Measurements from ENCODE around the gene RBMS3.
"Not testable (repeated sequence)": the region's sequence is repeated elsewhere in the genome, so short reads cannot be mapped to it uniquely, and the experiment has no call there.

The RBMS3 gene

GRCh38 chr3:29313981-29314726, 33.3 kb downstream of the RBMS3 start:
- DNase-seq, result no peak

- no peak for DNase-seq
Measured at GRCh38 chr3:29314727-29315088, 33.8 kb downstream of the RBMS3 start.

GRCh38 chr3:29317659-29318173, 36.8 kb downstream of the RBMS3 start:
- DNase-seq, result no peak

DNA sequence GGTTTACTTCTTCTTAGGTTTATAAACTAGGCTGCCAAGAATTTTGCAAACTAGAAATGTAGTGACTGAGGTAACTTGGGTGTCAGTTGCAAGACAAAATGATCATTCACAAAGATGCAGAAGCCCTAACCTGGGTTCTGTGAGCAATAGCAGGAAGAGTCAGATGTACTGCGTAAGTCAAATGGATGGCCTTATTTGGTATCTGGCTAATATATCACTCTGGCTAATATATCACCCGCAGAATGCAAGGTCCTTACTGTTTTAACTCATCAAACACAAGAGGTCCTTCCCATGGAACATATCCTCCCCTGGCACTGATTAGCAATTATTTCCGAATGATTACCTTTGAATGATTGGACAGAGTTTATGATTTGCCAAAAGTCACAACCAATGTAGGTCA, 37.4 kb downstream of the RBMS3 start:
- DNase-seq, result no peak

GRCh38 chr3:29319262-29319661, 38.4 kb downstream of the RBMS3 start:
- DNase-seq, result no peak

DNA sequence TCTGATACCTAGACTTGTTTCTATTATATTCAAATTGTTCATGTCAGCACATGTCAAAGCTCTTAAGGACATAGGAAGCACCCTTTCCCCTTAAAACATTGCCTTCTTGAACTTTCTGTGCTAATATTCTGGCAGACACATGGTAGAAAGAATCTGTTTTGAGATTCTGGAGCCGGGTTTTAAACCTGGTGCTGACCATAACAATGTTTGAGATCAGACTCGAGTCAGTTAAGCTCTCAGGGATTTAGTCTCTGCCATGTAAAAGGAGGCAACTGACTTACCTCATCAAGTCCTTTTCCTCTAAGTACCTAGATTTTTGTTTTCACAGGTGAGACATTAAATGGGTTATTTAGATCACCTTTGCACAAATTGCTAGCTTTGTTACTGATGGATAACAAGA, 38.9 kb downstream of the RBMS3 start:
- DNase-seq, result no peak

- DNase-seq, result no peak
Measured at GRCh38 chr3:29322586-29322985, 41.7 kb downstream of the RBMS3 start.

DNA sequence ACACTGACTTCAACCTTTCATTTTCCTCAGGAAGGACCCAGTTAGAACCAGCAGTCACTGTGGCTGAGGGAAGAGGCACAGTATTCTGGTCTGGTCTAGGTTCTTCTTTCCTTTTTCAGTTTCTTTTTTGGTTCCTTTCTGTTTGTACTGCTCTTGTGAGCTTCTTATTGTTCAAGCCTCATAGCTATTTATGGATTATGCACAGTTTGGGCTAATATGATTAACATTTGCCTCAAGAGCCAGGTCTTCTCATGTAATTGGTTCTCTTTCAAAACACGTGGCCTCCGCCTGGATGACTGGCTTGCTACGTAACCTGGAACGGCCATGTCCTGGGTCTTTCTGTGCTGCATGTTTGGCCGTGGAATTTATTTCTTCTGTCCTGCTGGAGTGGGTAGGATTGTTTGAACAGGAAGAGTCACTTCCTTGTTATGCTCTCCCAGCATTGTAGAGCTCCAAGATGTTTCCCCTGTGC, 43.3 kb downstream of the RBMS3 start:
- DNase-seq, result no peak

- DNase-seq, result not testable (repeated sequence)
Measured at GRCh38 chr3:29326540-29326939, 45.7 kb downstream of the RBMS3 start.

GRCh38 chr3:29329986-29330890, 49.4 kb downstream of the RBMS3 start:
- DNase-seq, result no peak

DNA sequence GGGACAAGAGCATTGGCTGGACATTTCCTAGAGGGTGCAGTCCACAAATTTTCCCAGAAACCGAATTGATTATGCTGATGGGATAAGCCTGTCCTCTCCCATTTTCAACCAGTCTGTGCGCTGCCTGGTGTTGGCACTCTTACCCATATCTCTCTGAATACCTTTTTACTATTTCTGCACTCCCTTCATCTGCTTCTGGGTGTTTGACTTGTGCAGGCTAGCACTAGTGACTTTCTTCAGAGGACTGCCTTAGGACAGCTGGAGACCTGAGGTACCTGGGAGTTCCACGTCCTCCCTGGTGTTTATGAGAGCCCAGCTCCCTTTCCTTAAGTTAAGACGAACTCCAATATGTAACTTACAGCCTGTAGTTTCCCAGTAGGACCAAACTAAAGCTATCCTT, 50.2 kb downstream of the RBMS3 start:
- DNase-seq, result no peak

- DNase-seq, result no peak
Measured at GRCh38 chr3:29331456-29332194, 50.8 kb downstream of the RBMS3 start.

- DNase-seq, result no peak
Measured at GRCh38 chr3:29332195-29332637, 51.3 kb downstream of the RBMS3 start.

DNA sequence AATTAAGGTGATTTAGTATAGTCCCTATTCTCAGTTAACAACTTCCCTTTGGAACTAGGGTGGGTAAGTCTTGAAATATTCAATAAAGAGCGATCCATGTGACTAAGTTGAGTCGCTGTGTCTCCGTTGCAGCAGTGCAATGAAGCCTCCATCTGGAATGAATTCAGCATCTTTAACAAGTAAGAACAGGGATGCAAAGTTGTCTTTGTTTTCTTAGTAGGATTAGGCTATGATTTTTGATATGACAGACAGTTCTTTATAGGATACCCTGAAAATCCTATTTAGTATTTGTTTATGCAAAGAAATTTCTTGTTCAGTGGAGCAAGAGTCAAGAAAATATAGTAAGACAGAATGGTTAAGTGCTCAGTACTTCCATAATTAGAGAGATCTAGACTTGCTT, 52.7 kb downstream of the RBMS3 start:
- DNase-seq, result no peak

- no peak for DNase-seq
Measured at GRCh38 chr3:29334706-29335105, 53.8 kb downstream of the RBMS3 start.

DNA sequence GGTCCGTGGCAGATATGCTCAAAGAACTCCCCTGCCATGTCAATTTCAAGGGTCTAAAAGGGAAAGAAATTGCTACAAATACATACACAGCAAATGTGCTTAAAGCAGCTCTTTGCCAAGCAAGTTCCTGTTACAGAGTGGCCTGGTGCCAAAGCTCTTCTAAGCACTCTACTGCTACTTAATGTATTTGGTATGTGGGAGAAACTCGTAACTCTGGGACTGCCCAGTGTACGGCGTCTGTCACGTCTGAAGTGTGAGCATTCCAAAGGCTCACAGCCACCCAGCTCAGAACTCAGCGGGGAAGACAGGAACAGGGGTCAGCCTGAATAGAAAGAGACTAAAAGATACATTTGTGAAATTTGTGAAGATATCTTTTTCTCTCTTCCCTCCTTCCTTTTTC, 54.6 kb downstream of the RBMS3 start:
- DNase-seq, result no peak

DNA sequence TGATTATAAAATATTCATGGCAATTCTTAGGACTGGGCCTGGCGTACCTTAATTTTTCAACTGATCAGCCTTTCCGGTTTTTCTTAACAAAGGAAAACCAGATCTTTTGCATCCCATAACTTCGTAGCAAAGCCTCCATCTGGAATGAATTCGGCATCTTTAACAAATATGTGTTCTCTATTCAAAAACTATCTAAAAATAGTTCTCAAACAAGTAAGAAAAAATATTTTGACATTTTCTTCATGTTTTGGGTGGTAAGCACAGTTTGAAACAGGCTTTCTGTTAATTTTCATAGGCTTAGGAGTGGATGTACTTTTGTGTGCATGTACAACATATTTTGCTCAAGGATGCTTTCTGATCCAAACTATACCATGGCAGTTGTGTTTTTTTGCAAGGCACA, 55.1 kb downstream of the RBMS3 start:
- no peak for DNase-seq

DNA sequence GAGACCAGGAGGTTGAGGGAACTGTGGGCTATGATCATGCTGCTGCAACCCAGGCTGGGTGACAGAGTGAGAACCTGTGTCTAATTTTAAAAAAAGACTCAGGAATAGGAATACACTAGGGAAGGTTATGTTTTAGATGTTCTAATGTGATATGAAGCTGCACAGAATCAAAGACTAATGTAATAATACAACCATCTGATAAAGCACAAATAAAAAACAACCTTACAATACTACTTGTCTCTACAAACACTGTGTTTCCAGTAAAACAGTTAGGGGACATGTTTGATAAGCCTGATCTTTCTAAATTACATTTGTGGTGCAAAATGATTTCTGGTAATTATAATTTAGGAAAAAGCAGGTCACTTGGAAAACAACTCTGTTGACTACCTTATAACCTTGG, 56.7 kb downstream of the RBMS3 start:
- DNase-seq, result no peak

GRCh38 chr3:29338377-29338776, 57.5 kb downstream of the RBMS3 start:
- no peak for DNase-seq

GRCh38 chr3:29339016-29339833, 58.4 kb downstream of the RBMS3 start:
- DNase-seq, result no peak

DNA sequence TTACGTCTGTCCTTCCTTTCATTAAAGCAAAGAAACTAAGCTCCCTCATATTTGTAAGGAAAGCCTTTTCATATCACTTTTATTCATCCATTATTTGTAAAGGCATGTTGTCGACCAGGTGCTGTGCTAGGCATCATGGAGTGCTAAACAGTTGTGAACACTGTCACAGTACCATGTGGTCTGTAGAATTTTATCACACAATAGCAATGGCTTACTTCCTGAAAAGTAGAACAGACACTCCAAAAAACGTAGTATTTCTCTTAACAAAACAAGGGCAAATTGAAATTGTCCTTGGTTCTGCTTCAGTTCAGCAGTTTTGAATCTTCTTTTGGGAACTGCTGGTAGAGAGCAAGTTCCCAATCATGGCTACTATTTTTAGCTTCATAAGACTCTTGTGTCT, 63.3 kb downstream of the RBMS3 start:
- no peak for DNase-seq

DNA sequence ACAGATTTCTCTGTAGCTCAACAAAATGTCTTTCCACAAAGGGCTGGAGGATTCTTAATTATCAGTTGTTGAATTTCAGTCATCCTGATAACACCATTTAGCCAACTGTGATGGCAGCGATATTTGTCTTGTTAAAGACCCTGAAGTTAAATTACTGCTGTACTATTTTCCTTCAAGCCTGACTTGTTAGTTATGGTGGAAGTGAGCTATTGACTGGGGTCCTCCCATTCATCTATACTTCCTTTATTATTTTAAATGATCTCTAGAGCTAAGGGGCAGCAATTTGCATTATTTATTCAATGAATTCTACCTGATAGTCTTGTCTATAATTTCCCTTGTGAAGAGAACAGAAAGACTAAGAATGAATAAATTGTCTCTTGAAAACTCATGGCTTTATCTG, 64.1 kb downstream of the RBMS3 start:
- no peak for DNase-seq

Data from activated T-cell treated with anti-CD3 and anti-CD28 coated beads, Interleukin-2, amount 50 U/mL, for 48 hours (primary cell).